Activated naive CD4-positive, alpha-beta T cell treated with anti-CD3 and anti-CD28 coated beads, Interleukin-2, amount 50 U/mL, for 24 hours (primary cell): ENCODE measurements around the gene VPS26B.

Experiments used
- H3K27ac Mint-ChIP-seq: one replicate; pipeline ENCODE4 v1.8.0; 2021; ENCODE audit warnings: mild to moderate bottlenecking, mixed read lengths
- H3K27me3 Mint-ChIP-seq: one replicate; pipeline ENCODE4 v1.8.0; 2021; ENCODE audit warnings: mixed read lengths
- H3K36me3 Mint-ChIP-seq: one replicate; pipeline ENCODE4 v1.8.0; 2021; ENCODE audit warnings: mixed read lengths
- H3K4me1 Mint-ChIP-seq: one replicate; pipeline ENCODE4 v1.8.0; 2021; ENCODE audit warnings: mixed read lengths
- H3K4me3 Mint-ChIP-seq: one replicate; pipeline ENCODE4 v1.8.0; 2021; ENCODE audit warnings: mild to moderate bottlenecking, mixed read lengths
- H3K9me3 Mint-ChIP-seq: one replicate; pipeline ENCODE4 v1.8.0; 2021; ENCODE audit warnings: mixed read lengths

The VPS26B gene

DNA sequence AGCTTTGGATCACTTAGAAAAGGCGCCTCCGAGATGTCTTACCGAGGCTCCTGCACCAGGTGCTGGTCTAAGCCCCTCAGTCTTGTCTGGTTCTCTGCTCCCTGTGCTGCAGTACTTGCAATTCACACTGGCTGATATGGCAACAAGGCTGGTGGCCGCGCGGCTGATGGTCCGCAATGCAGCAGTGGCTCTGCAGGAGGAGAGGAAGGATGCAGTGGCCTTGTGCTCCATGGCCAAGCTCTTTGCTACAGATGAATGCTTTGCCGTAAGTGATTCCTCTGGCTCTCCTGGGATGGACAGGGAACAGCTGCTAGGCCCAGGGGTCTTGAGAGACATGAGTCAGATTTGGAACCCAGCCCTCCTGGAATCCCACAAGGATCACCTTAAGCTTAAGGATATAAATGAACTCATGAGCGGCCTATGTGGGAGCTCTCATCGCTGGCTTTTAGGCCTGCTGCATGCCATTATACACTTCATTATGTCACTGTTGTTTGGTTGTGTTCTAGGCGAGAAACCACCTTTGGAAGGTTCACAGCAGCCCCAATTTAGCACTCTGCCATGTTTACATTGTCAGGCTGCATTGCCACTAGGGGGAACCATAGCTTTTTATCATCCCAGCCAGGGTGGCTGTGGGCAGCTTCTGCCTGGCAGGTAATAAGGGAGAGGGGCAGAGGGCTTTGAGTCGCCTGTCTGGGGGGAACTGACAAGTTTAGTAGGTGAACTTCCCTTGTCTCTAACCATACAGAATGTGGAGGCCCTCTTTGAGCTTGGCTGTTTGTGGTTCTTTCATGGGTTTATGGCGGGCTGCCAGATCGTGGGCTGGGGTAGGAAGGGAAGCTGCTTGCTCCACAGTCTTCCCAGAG, 37.4 kb downstream of the VPS26B start:
- H3K9me3 Mint-ChIP-seq: no peaks in the 10 kb centered on the region
- H3K4me3 Mint-ChIP-seq: no peak overlapping the region
- no peaks in the 10 kb centered on the region for H3K27me3 Mint-ChIP-seq
- no peak overlapping the region for H3K27ac Mint-ChIP-seq
- H3K4me1 Mint-ChIP-seq: no peaks in the 10 kb centered on the region
- H3K36me3 Mint-ChIP-seq: peaks cover 2% of the 10 kb centered on the region

- peaks cover 2% of the 10 kb centered on the region for H3K36me3 Mint-ChIP-seq
- no peak overlapping the region for H3K4me3 Mint-ChIP-seq
- no peak overlapping the region for H3K27ac Mint-ChIP-seq
- H3K9me3 Mint-ChIP-seq: no peaks in the 10 kb centered on the region
- H3K4me1 Mint-ChIP-seq: peaks cover 6% of the 10 kb centered on the region
- no peaks in the 10 kb centered on the region for H3K27me3 Mint-ChIP-seq
Observed at GRCh38 chr11:134264966-134265764, 40.7 kb downstream of the VPS26B start.

DNA sequence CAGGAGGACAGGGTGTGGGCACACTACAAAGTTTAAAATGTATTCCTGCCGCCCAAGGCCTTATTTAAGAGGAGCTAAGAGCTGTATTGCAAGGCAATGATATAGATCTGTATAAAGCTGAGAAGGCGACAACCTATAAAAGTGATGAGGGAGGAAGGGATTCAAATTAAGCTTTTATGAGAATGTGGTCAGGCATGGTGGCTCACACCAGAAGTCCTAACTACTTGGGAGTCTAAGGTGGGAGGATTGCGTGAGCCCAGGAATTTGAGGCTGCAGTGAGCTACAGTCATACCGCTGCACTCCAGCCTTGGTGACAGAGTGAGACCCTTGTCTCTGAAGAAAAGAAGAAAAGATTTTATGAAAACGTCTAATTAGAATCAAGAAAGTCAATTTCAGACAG, 42.0 kb downstream of the VPS26B start:
- Mint-ChIP-seq H3K4me3 (no peak overlapping the region), H3K27me3 (no peaks in the 10 kb centered on the region), H3K4me1 (peaks cover 19% of the 10 kb centered on the region), H3K36me3 (peaks cover 2% of the 10 kb centered on the region), H3K27ac (no peak overlapping the region), H3K9me3 (no peaks in the 10 kb centered on the region)

GRCh38 chr11:134266841-134267251, 42.4 kb downstream of the VPS26B start:
- H3K4me3 Mint-ChIP-seq: no peak overlapping the region
- peaks cover 2% of the 10 kb centered on the region for H3K36me3 Mint-ChIP-seq
- H3K4me1 Mint-ChIP-seq: peaks cover 22% of the 10 kb centered on the region
- H3K27me3 Mint-ChIP-seq: no peaks in the 10 kb centered on the region
- H3K9me3 Mint-ChIP-seq: no peaks in the 10 kb centered on the region
- no peak overlapping the region for H3K27ac Mint-ChIP-seq

DNA sequence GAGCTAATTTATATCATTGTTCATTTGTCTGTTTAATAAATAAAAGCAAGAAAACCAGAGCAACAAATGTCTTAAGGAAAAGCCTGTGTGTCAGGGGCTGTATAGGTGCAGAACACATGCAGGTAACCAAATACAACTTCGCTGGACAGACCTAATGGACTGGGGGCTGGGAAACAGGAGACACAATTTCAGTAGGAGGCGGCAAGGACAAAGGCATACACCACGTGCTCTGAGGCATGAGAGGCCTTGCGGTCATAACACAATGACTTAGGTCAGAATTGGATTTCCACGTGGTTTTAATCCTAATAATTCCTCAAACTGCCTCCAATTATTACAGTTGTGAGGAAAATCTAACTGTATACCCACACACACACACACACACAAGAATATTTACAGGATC, 43.0 kb downstream of the VPS26B start:
- Mint-ChIP-seq H3K9me3 (no peaks in the 10 kb centered on the region), H3K4me3 (no peak overlapping the region), H3K27me3 (no peaks in the 10 kb centered on the region), H3K4me1 (peaks cover 25% of the 10 kb centered on the region), H3K27ac (no peak overlapping the region), H3K36me3 (peaks cover 2% of the 10 kb centered on the region)

DNA sequence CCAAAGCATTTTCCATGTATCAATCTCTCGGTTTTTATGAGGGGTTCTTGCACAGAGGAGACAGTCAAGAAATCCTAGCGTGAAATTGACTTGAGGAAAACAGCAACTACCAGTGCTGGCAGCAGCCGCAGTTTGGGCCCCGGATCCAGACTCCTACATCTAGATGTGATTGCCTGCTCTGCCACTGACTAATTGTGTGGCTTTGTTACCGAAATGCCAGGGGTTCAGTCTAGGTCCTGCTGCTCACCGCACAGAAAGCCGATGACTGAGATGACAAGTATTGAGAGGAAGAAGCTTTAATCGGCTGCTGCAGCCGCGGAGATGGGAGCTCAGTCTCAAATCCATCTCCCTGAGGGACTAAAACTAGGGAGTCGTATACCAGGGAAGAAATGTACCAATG, 43.5 kb downstream of the VPS26B start:
- Mint-ChIP-seq H3K36me3 (peaks cover 2% of the 10 kb centered on the region), H3K9me3 (no peaks in the 10 kb centered on the region), H3K27me3 (no peaks in the 10 kb centered on the region), H3K27ac (peak overlapping the region; percentile 6), H3K4me1 (peaks cover 30% of the 10 kb centered on the region), H3K4me3 (no peak overlapping the region)

GRCh38 chr11:134270250-134270714, 45.8 kb downstream of the VPS26B start:
- no peaks in the 10 kb centered on the region for H3K9me3 Mint-ChIP-seq
- no peak overlapping the region for H3K27ac Mint-ChIP-seq
- H3K4me1 Mint-ChIP-seq: peaks cover 52% of the 10 kb centered on the region
- no peaks in the 10 kb centered on the region for H3K36me3 Mint-ChIP-seq
- no peaks in the 10 kb centered on the region for H3K27me3 Mint-ChIP-seq
- H3K4me3 Mint-ChIP-seq: no peak overlapping the region

GRCh38 chr11:134271978-134272377, 47.5 kb downstream of the VPS26B start:
- Mint-ChIP-seq H3K27me3 (no peaks in the 10 kb centered on the region), H3K27ac (no peak overlapping the region), H3K4me3 (no peak overlapping the region), H3K36me3 (no peaks in the 10 kb centered on the region), H3K4me1 (peaks cover 56% of the 10 kb centered on the region), H3K9me3 (no peaks in the 10 kb centered on the region)

DNA sequence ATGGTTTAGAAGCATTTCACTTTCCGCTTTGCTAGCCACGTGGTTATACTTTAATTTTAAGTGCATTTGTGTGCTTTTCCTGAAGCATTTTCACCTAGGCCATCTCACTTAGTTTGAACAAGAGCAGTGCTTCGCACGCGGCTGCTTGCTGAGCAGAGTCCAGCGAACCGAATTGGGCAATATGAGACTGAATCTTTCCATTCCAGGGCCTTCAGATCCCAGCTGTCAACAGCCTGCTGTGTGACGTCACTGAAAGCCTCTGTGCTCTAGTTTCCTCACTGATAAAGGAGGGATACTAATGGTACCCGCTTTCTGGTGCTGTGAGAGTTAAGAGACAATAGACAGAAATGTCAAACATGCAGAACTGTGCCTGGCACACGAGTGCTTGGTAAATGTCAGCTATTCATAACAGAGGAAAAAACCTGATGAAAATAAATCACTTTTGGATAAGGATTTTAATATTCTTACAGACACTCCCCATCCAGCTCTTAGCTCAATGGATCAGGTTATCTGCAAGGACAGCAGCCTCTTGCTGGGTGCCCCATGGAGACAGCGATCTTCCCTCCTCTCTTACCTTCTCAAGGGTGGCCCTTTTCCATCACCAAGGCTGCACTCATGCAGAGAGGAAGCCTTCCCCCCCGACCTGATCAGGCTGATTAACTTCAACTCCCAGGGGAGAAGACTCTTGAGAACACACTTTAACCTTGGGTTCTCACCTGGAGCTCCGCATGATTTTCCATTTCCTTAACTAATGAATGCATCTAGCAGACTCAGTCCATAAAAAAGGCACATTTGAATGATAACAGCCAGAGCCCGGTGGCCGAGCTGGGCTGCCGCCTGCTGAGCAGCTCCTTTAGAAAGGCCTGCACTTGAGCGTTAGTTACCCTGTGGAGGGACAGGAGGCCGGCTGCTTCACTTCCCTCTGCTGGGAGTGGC, 48.2 kb downstream of the VPS26B start:
- Mint-ChIP-seq H3K9me3 (no peaks in the 10 kb centered on the region), H3K4me3 (no peak overlapping the region), H3K27ac (peak overlapping the region; percentile 30), H3K27me3 (peaks cover 3% of the 10 kb centered on the region), H3K36me3 (no peaks in the 10 kb centered on the region), H3K4me1 (peaks cover 60% of the 10 kb centered on the region)

GRCh38 chr11:134273317-134273712, 48.8 kb downstream of the VPS26B start:
- Mint-ChIP-seq H3K36me3 (no peaks in the 10 kb centered on the region), H3K9me3 (no peaks in the 10 kb centered on the region), H3K27me3 (peaks cover 3% of the 10 kb centered on the region), H3K27ac (no peak overlapping the region), H3K4me1 (peaks cover 60% of the 10 kb centered on the region), H3K4me3 (no peak overlapping the region)

GRCh38 chr11:134275188-134275533, 50.7 kb downstream of the VPS26B start:
- Mint-ChIP-seq H3K4me3 (peak overlapping the region; percentile 92), H3K27me3 (peaks cover 3% of the 10 kb centered on the region), H3K27ac (peak overlapping the region; percentile 89), H3K4me1 (peaks cover 58% of the 10 kb centered on the region), H3K36me3 (peaks cover 3% of the 10 kb centered on the region), H3K9me3 (no peaks in the 10 kb centered on the region)

DNA sequence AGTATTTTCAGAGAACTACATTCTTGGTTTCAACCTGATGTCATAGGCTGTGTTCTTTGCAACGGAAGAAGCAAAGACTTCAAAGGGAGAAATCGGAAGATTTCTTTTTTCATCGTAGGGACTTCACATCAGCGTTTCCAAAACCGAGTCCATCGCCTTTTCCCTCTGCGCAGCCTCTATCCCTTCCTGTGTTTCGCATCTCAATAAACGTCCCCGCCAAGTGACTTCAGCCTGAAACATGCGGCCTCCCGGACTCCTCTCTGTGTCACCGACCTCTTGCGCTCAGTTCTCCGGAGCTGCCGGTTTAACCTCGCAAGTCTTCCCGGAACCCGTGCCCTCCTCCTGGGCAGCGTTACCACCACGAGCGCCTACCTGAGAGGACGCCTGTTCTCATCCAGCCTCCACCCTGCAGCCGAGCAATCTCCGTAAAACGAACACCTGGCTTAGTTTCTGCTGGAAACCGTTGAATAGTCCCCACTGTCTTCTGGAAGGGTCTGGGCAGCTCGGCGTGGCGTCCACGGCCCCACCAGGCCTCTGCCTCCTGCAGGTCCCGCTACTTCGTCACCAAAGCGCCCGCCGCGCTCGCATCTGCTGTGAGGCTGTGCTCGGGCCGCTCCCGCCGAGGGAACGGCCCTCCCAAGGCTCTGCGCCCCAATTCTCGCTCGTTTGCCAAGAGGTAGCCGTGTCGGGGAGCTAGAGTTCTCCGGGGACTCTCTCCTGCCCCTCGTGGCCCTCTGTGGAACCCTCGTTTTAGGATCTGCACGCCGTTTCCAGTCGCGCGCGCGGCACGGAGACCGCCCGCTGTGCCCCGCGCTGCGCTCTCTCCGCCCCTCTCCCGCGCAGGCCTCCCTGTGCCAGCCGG, 51.3 kb downstream of the VPS26B start, which contains the start of gene GLB1L3:
GLB1L3 (plus strand) TSS at position 846 of the 862 bp plus-strand sequence. CDS start 362 bp downstream, outside the sequence.
- Mint-ChIP-seq H3K36me3 (peaks cover 3% of the 10 kb centered on the region), H3K27me3 (peaks cover 3% of the 10 kb centered on the region), H3K27ac (peak within 1 kb of the TSS; percentile 89), H3K9me3 (no peaks in the 10 kb centered on the region), H3K4me1 (peaks cover 52% of the 10 kb centered on the region), H3K4me3 (peak within 1 kb of the TSS; percentile 92)

DNA sequence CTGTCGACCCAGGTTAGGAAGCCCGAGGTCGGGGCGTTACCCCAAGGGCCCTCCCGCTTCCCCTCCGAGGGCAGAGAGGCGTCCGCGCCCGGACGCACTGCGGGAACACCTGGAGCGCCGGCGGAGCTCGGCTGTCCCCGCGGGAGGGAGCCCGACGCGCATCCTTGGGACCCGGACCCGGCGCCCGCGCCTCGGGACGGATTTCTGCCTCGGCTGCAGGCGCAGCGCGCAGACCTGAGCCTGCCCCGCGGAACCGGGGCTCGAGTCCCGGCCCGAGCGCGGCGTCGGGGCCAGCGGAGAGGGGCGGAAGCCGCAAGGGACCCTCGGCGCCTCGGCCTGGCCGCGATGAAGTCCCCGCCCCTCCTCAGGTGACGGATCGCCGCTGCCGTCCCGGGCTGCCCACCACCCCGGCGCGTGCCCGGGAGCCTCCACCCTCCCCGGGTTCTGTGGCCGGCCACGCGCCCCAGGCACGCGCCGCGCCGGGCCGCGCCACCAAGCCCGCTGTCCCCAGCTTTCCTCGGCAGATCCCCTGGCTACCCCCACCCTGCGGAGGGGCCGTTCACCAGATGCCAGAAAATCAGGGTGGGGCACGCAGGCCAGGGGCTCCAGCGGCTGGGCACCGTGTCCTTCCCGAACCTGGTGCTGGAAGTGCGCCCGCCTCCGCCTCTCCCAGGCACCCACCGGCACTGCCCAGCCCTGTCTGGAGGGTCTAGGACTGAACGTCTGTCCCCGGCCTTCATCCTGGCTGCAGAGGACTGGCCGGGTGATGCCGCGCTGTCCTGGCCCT, 52.1 kb downstream of the VPS26B start:
- peak overlapping the region; percentile 92 for H3K4me3 Mint-ChIP-seq
- H3K36me3 Mint-ChIP-seq: peaks cover 3% of the 10 kb centered on the region
- H3K4me1 Mint-ChIP-seq: peaks cover 44% of the 10 kb centered on the region
- peak overlapping the region; percentile 89 for H3K27ac Mint-ChIP-seq
- H3K27me3 Mint-ChIP-seq: peaks cover 3% of the 10 kb centered on the region
- no peaks in the 10 kb centered on the region for H3K9me3 Mint-ChIP-seq
